Prostate gland (tissue), 2 donors: ENCODE results near the gene ARFIP1.

ENCODE experiments used
- POLR2A ChIP-seq: fragments of 450-650 bp; IDR thresholded peaks from one replicate; pipeline ENCODE4 v1.6.1; 2016; ENCODE audit warnings: antibody characterized with exemption, mild to moderate bottlenecking
- TF ChIP-seq, protein P1 (sequence below), 4 experiments: fragments of 200-600 bp in 2 of 4; fragments of 450-650 bp in 2 of 4; sonication (generic) in 2 of 4; IDR thresholded peaks; 1 replicate in 3 of 4; 2 replicates in 1 of 4; pipeline ENCODE4 v1.5.1; 2016 to 2019; ENCODE audit warnings: antibody characterized with exemption in 4 of 4, mild to moderate bottlenecking in 2 of 4, moderate library complexity in 2 of 4

DNA sequence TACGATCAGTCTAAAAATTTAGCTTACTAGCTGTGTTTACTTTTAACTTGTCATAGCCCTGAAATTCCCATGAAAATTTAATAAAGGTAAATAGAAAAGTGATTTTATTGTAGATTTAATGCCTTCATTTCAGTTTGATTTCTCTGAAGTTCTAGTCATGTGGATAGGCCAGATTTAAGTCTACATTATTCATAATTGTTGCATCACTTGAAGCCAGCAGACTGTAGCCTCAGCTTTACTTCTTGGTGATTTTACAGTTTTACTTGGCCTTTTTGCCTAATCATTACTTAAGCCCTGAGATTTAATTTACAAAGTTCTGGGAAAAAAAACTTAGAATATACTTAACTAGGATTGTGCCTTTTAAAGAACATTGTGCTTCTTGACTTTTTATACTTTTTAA, 82.9 kb downstream of the ARFIP1 start:
- TF ChIP-seq, protein P1, sequence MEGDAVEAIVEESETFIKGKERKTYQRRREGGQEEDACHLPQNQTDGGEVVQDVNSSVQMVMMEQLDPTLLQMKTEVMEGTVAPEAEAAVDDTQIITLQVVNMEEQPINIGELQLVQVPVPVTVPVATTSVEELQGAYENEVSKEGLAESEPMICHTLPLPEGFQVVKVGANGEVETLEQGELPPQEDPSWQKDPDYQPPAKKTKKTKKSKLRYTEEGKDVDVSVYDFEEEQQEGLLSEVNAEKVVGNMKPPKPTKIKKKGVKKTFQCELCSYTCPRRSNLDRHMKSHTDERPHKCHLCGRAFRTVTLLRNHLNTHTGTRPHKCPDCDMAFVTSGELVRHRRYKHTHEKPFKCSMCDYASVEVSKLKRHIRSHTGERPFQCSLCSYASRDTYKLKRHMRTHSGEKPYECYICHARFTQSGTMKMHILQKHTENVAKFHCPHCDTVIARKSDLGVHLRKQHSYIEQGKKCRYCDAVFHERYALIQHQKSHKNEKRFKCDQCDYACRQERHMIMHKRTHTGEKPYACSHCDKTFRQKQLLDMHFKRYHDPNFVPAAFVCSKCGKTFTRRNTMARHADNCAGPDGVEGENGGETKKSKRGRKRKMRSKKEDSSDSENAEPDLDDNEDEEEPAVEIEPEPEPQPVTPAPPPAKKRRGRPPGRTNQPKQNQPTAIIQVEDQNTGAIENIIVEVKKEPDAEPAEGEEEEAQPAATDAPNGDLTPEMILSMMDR (IDR thresholded peaks at IDR 0.05): no peak
- no peak for TF ChIP-seq POLR2A
